ENCODE measurements around the gene PSG11. TPM values are rescaled to one million over a fixed set of nuclear protein-coding genes. Genes with fewer than 3 reads are reported as not detected.
"Not testable (repeated sequence)": the region's sequence is repeated elsewhere in the genome, so short reads cannot be mapped to it uniquely, and the experiment has no call there.

Gene PSG11
- total and polyA plus RNA-seq, 5 donors from 2014 or later = not detected

GRCh38 chr19:42988206-42988605 lies 38.1 kb downstream of the PSG11 start:
- H3K4me1 Mint-ChIP-seq, H3K27ac Mint-ChIP-seq: not testable (repeated sequence)

GRCh38 chr19:42985588-42985987 lies 40.7 kb downstream of the PSG11 start:
- Histone ChIP-seq H3K4me3 (ENCODE audit: low read depth, low read length) (no peak overlapping the region), H3K36me3 (ENCODE audit: control insufficient read depth, insufficient read depth, low read length) (no peaks in the 10 kb centered on the region), H3K27me3 (ENCODE audit: control insufficient read depth, insufficient read depth, low read length) (no peaks in the 10 kb centered on the region), H3K4me1 (ENCODE audit: control insufficient read depth, insufficient read depth, low read length, poor library complexity, severe bottlenecking) (no peaks in the 10 kb centered on the region), H3K27ac (ENCODE audit: insufficient read depth, low read length, poor library complexity, severe bottlenecking) (no peak overlapping the region), H3K9me3 (ENCODE audit: control insufficient read depth in 2 of 2, low read length in 2 of 2) (no peaks in the 10 kb centered on the region)
- Mint-ChIP-seq H3K4me3 (no peak overlapping the region), H3K27me3 (peaks cover 19% of the 10 kb centered on the region), H3K27ac (no peak overlapping the region), H3K9me3 (peaks cover 0 to 8% (median 4%) of the 10 kb centered on the region in 7 donors), H3K4me1 (no peaks in the 10 kb centered on the region), H3K36me3 (no peaks in the 10 kb centered on the region)
- ATAC-seq (ENCODE audit: low read depth in 2 of 2) = no peak
- DNase-seq = no peak

More at GRCh38 chr19:42988206-42988605, 38.1 kb downstream of the PSG11 start:
- not testable (repeated sequence) for H3K27me3 ChIP-seq (ENCODE audit: control insufficient read depth, insufficient read depth, low read length); ATAC-seq (ENCODE audit: low read depth in 2 of 2); H3K9me3 ChIP-seq (ENCODE audit: control insufficient read depth in 2 of 2, low read length in 2 of 2); H3K36me3 ChIP-seq (ENCODE audit: control insufficient read depth, insufficient read depth, low read length); DNase-seq; H3K27ac ChIP-seq (ENCODE audit: insufficient read depth, low read length, poor library complexity, severe bottlenecking); H3K9me3 Mint-ChIP-seq; H3K4me1 ChIP-seq (ENCODE audit: control insufficient read depth, insufficient read depth, low read length, poor library complexity, severe bottlenecking); H3K4me3 Mint-ChIP-seq; H3K4me3 ChIP-seq (ENCODE audit: low read depth, low read length); H3K36me3 Mint-ChIP-seq
- H3K27me3 Mint-ChIP-seq = peaks cover 14% of the 10 kb centered on the region

GRCh38 chr19:42982111-42982510 lies 44.2 kb downstream of the PSG11 start:
- H3K36me3 ChIP-seq (ENCODE audit: control insufficient read depth, insufficient read depth, low read length); H3K27ac ChIP-seq (ENCODE audit: insufficient read depth, low read length, poor library complexity, severe bottlenecking); H3K4me3 ChIP-seq (ENCODE audit: low read depth, low read length); H3K4me3 Mint-ChIP-seq; H3K27ac Mint-ChIP-seq; DNase-seq; H3K4me1 ChIP-seq (ENCODE audit: control insufficient read depth, insufficient read depth, low read length, poor library complexity, severe bottlenecking); H3K4me1 Mint-ChIP-seq; H3K27me3 ChIP-seq (ENCODE audit: control insufficient read depth, insufficient read depth, low read length); H3K9me3 ChIP-seq (ENCODE audit: control insufficient read depth in 2 of 2, low read length in 2 of 2); H3K36me3 Mint-ChIP-seq; ATAC-seq (ENCODE audit: low read depth in 2 of 2): not testable (repeated sequence)
- Mint-ChIP-seq H3K9me3 (peaks cover 0 to 10% (median 3%) of the 10 kb centered on the region in 7 donors), H3K27me3 (peaks cover 14% of the 10 kb centered on the region)

GRCh38 chr19:42971451-42971850 lies 54.8 kb downstream of the PSG11 start:
- H3K4me1 Mint-ChIP-seq; DNase-seq; H3K27ac Mint-ChIP-seq; H3K27ac ChIP-seq (ENCODE audit: insufficient read depth, low read length, poor library complexity, severe bottlenecking); H3K4me1 ChIP-seq (ENCODE audit: control insufficient read depth, insufficient read depth, low read length, poor library complexity, severe bottlenecking); H3K27me3 ChIP-seq (ENCODE audit: control insufficient read depth, insufficient read depth, low read length); ATAC-seq (ENCODE audit: low read depth in 2 of 2); H3K4me3 ChIP-seq (ENCODE audit: low read depth, low read length); H3K9me3 Mint-ChIP-seq; H3K4me3 Mint-ChIP-seq; H3K36me3 ChIP-seq (ENCODE audit: control insufficient read depth, insufficient read depth, low read length); H3K9me3 ChIP-seq (ENCODE audit: control insufficient read depth in 2 of 2, low read length in 2 of 2); H3K36me3 Mint-ChIP-seq: not testable (repeated sequence)
- peaks cover 12% of the 10 kb centered on the region for H3K27me3 Mint-ChIP-seq

- Histone ChIP-seq H3K27ac (ENCODE audit: insufficient read depth, low read length, poor library complexity, severe bottlenecking) (no peak overlapping the region), H3K36me3 (ENCODE audit: control insufficient read depth, insufficient read depth, low read length) (no peaks in the 10 kb centered on the region), H3K4me1 (ENCODE audit: control insufficient read depth, insufficient read depth, low read length, poor library complexity, severe bottlenecking) (no peaks in the 10 kb centered on the region), H3K4me3 (ENCODE audit: low read depth, low read length) (no peak overlapping the region), H3K27me3 (ENCODE audit: control insufficient read depth, insufficient read depth, low read length) (no peaks in the 10 kb centered on the region), H3K9me3 (ENCODE audit: control insufficient read depth in 2 of 2, low read length in 2 of 2) (no peaks in the 10 kb centered on the region)
- no peak overlapping the region for H3K4me3 Mint-ChIP-seq
- H3K27ac Mint-ChIP-seq = no peak overlapping the region
- no peaks in the 10 kb centered on the region for H3K27me3 Mint-ChIP-seq
- ATAC-seq (ENCODE audit: low read depth in 2 of 2) (no peak), DNase-seq (no peak)
- H3K4me1 Mint-ChIP-seq = no peaks in the 10 kb centered on the region
- no peaks in the 10 kb centered on the region for H3K36me3 Mint-ChIP-seq
- H3K9me3 Mint-ChIP-seq = peaks cover 0 to 2% (median 0%) of the 10 kb centered on the region in 7 donors
Observed at GRCh38 chr19:42965176-42965575, 61.1 kb downstream of the PSG11 start.

GRCh38 chr19:42961119-42961518 lies 65.2 kb downstream of the PSG11 start:
- no peak for DNase-seq
- no peaks in the 10 kb centered on the region for H3K36me3 ChIP-seq (ENCODE audit: control insufficient read depth, insufficient read depth, low read length)
- no peaks in the 10 kb centered on the region for H3K4me1 Mint-ChIP-seq
- no peaks in the 10 kb centered on the region for H3K4me1 ChIP-seq (ENCODE audit: control insufficient read depth, insufficient read depth, low read length, poor library complexity, severe bottlenecking)
- no peak overlapping the region for H3K27ac ChIP-seq (ENCODE audit: insufficient read depth, low read length, poor library complexity, severe bottlenecking)
- no peaks in the 10 kb centered on the region for H3K27me3 ChIP-seq (ENCODE audit: control insufficient read depth, insufficient read depth, low read length)
- H3K27ac Mint-ChIP-seq = no peak overlapping the region
- H3K9me3 ChIP-seq (ENCODE audit: control insufficient read depth in 2 of 2, low read length in 2 of 2) = no peaks in the 10 kb centered on the region
- H3K4me3 Mint-ChIP-seq = no peak overlapping the region
- H3K9me3 Mint-ChIP-seq = peaks cover 0 to 3% (median 0%) of the 10 kb centered on the region in 7 donors
- no peaks in the 10 kb centered on the region for H3K36me3 Mint-ChIP-seq
- ATAC-seq (ENCODE audit: low read depth in 2 of 2) = no peak
- H3K4me3 ChIP-seq (ENCODE audit: low read depth, low read length) = no peak overlapping the region
- peaks cover 4% of the 10 kb centered on the region for H3K27me3 Mint-ChIP-seq

Other genes with a start within 250 kb of the PSG11 start
- gene PSG1, start 146.8 kb downstream of the PSG11 start, total RNA-seq = 0.96 TPM
- gene PSG1, start 146.8 kb downstream of the PSG11 start, polyA plus RNA-seq = not detected
- 0.37 TPM for gene PSG6, start 108.6 kb downstream of the PSG11 start, total RNA-seq
- gene PSG6, start 108.6 kb downstream of the PSG11 start, polyA plus RNA-seq = not detected
- gene PSG7, start 89.3 kb downstream of the PSG11 start, total RNA-seq = not detected
- gene PSG7, start 89.3 kb downstream of the PSG11 start, polyA plus RNA-seq = not detected
- gene PSG2, start 56.2 kb upstream of the PSG11 start, total RNA-seq = 0.27 TPM
- not detected for gene PSG2, start 56.2 kb upstream of the PSG11 start, polyA plus RNA-seq
- not detected for gene PSG5, start 160.1 kb upstream of the PSG11 start, total RNA-seq
- not detected for gene PSG5, start 160.1 kb upstream of the PSG11 start, polyA plus RNA-seq
- gene PSG4, start 179.2 kb upstream of the PSG11 start, total RNA-seq = 0.76 TPM
- not detected for gene PSG4, start 179.2 kb upstream of the PSG11 start, polyA plus RNA-seq
- gene PSG9, start 243.1 kb upstream of the PSG11 start, total RNA-seq = not detected
- not detected for gene PSG9, start 243.1 kb upstream of the PSG11 start, polyA plus RNA-seq

Data from CD4-positive, CD25-positive, alpha-beta regulatory T cell (primary cell).